ENCODE measurements around the gene SH3D21.

Gene SH3D21

DNA sequence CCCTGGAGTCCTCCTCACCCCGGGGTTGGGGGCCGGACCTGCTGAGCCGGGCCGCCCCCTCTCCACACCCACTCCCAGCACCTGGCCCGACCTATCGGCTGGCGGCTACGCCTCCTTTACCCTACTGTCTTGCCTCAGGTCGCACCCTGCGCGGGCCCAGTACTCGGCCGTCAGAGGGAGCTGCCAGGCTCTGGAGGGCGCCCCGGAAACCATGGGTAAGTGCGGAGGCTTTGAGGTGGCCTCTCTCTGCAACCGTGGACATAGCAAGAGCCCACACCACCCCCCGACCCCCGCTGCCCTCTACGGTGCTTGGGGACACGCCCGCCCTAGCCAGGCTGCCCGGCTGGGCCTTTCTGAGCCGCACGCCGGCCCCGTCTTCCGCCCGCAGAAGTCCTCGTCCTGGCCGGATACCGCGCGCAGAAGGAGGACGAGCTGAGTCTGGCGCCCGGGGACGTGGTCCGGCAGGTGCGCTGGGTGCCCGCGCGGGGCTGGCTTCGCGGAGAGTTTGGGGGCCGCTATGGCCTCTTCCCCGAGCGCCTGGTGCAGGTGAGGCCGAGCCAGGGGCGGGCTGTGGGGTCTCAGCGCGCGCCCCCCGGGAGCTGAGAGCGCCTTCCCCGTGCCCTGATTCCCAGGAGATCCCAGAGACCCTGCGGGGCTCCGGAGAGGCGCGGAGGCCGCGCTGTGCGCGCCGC is at the start of gene SH3D21:
TSS of gene SH3D21 (plus strand) at position 159 of the 692 bp plus-strand sequence. CDS start at position 212, 53 bp downstream.
- TF ChIP-seq, protein P1, sequence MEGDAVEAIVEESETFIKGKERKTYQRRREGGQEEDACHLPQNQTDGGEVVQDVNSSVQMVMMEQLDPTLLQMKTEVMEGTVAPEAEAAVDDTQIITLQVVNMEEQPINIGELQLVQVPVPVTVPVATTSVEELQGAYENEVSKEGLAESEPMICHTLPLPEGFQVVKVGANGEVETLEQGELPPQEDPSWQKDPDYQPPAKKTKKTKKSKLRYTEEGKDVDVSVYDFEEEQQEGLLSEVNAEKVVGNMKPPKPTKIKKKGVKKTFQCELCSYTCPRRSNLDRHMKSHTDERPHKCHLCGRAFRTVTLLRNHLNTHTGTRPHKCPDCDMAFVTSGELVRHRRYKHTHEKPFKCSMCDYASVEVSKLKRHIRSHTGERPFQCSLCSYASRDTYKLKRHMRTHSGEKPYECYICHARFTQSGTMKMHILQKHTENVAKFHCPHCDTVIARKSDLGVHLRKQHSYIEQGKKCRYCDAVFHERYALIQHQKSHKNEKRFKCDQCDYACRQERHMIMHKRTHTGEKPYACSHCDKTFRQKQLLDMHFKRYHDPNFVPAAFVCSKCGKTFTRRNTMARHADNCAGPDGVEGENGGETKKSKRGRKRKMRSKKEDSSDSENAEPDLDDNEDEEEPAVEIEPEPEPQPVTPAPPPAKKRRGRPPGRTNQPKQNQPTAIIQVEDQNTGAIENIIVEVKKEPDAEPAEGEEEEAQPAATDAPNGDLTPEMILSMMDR (IDR thresholded peaks at IDR 0.05; ENCODE audit: low read depth, low read length) = no peak
- TF ChIP-seq MYC (IDR thresholded peaks at IDR 0.05; ENCODE audit: low read depth, low read length) = no peak
- no peak for TF ChIP-seq MAX (IDR thresholded peaks at IDR 0.05; ENCODE audit: low read depth, low read length)
- TF ChIP-seq POLR2A (IDR thresholded peaks at IDR 0.05; ENCODE audit: extremely low read depth, insufficient read length) = no peak
- peak; percentile 47 for DNase-seq (ENCODE audit: low read depth)
- no peak within 1 kb of the TSS for H3K4me3 ChIP-seq (ENCODE audit: low read depth, low read length)

- DNase-seq (ENCODE audit: low read depth) = no peak
- H3K4me3 ChIP-seq (ENCODE audit: low read depth, low read length) = no peak overlapping the region
- TF ChIP-seq, protein P1 (IDR thresholded peaks at IDR 0.05; ENCODE audit: low read depth, low read length) = no peak
- TF ChIP-seq POLR2A (IDR thresholded peaks at IDR 0.05; ENCODE audit: extremely low read depth, insufficient read length) = no peak
- TF ChIP-seq MAX (IDR thresholded peaks at IDR 0.05; ENCODE audit: low read depth, low read length) = no peak
- TF ChIP-seq MYC (IDR thresholded peaks at IDR 0.05; ENCODE audit: low read depth, low read length) = no peak
These were observed 49.4 kb upstream of the SH3D21 start for GRCh38 chr1:36256558-36257374.

DNA sequence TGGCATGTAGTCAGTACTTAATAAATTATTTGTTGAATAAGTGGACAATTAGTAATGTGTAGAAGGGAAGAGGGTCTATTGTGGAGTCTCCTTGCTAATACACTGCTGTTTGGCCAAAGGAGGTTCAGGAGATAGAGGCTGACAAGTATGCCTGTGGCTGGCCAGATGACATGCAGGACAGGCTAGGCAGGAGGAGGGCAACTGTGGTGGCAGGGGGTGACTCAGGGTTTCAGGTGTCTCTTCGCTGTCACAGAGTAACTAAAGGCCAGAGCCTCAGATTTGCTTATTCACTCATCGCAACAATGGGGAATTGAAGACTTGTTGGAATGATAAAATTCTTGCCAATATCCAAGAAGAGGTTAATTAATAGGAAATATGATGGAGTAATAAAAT is 48.8 kb upstream of the SH3D21 start:
- H3K4me3 ChIP-seq (ENCODE audit: low read depth, low read length) = no peak overlapping the region
- no peak for DNase-seq (ENCODE audit: low read depth)
- TF ChIP-seq, protein P1 (IDR thresholded peaks at IDR 0.05; ENCODE audit: low read depth, low read length) = no peak
- TF ChIP-seq MYC (IDR thresholded peaks at IDR 0.05; ENCODE audit: low read depth, low read length) (no peak), MAX (IDR thresholded peaks at IDR 0.05; ENCODE audit: low read depth, low read length) (no peak), POLR2A (IDR thresholded peaks at IDR 0.05; ENCODE audit: extremely low read depth, insufficient read length) (no peak)

- DNase-seq (ENCODE audit: low read depth) = no peak
- no peak overlapping the region for H3K4me3 ChIP-seq (ENCODE audit: low read depth, low read length)
- TF ChIP-seq POLR2A (IDR thresholded peaks at IDR 0.05; ENCODE audit: extremely low read depth, insufficient read length) = no peak
- TF ChIP-seq MAX (IDR thresholded peaks at IDR 0.05; ENCODE audit: low read depth, low read length) = no peak
- TF ChIP-seq MYC (IDR thresholded peaks at IDR 0.05; ENCODE audit: low read depth, low read length) = no peak
- TF ChIP-seq, protein P1 (IDR thresholded peaks at IDR 0.05; ENCODE audit: low read depth, low read length) = no peak
These were observed 47.2 kb upstream of the SH3D21 start for GRCh38 chr1:36258960-36259344.

DNA sequence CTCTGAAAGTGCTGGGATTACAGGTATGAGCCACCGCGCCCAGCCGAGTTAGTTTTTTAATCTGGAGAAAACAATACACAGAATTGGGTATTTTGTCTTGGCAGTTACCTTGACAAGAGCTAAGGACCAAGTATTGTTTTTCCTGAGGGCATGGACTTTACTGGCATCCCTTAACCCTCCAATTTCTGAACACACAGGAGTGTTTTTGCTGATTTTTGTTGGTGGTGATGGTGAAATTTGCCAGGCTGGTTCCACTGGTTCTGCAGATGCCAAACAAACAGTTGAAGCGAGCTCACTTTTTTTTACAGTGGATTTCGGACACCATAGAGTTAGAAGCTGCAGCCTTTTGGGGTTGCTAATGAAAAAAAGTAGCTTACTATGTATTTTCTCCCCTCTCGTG is 37.2 kb upstream of the SH3D21 start:
- no peak for TF ChIP-seq MAX (IDR thresholded peaks at IDR 0.05; ENCODE audit: low read depth, low read length)
- TF ChIP-seq POLR2A (IDR thresholded peaks at IDR 0.05; ENCODE audit: extremely low read depth, insufficient read length) = no peak
- TF ChIP-seq MYC (IDR thresholded peaks at IDR 0.05; ENCODE audit: low read depth, low read length) = no peak
- TF ChIP-seq, protein P1 (IDR thresholded peaks at IDR 0.05; ENCODE audit: low read depth, low read length) = no peak
- no peak for DNase-seq (ENCODE audit: low read depth)
- no peak overlapping the region for H3K4me3 ChIP-seq (ENCODE audit: low read depth, low read length)

Data from NB4 (cell line).